DND-41 (cell line): Measurements from ENCODE around the gene TMTC4.
"Not testable (repeated sequence)": the region's sequence is repeated elsewhere in the genome, so short reads cannot be mapped to it uniquely, and the experiment has no call there.

ENCODE experiments used
- ATAC-seq: fragments of 200-7000 bp; cut with Tn5 transposase; 3 replicates; pipeline ENCODE4 v1.9.1; 2021; ENCODE audit warnings: low read depth; ENCODE audit not compliant: insufficient read depth
- DNase-seq: peaks from one replicate; pipeline ENCODE4 v3.0.0-alpha.2; 2020
- H2AFZ ChIP-seq: 2 replicates; pipeline ENCODE4 v1.6.0; 2012; ENCODE audit warnings: low read depth, low read length
- H3K27ac ChIP-seq: 2 replicates; pipeline ENCODE4 v1.5.1; 2012; ENCODE audit warnings: low read length, inconsistent platforms
- H3K27me3 ChIP-seq: fragments of 200-600 bp; sonication (generic); 2 replicates; pipeline ENCODE4 v1.6.0; 2012; ENCODE audit warnings: low read length, mild to moderate bottlenecking, inconsistent platforms; ENCODE audit not compliant: insufficient read depth, poor library complexity
- H3K36me3 ChIP-seq: 2 replicates; pipeline ENCODE4 v1.5.1; 2012; ENCODE audit warnings: low read length, inconsistent platforms; ENCODE audit not compliant: insufficient read depth
- H3K4me1 ChIP-seq: 2 replicates; pipeline ENCODE4 v1.5.1; 2012; ENCODE audit warnings: mild to moderate bottlenecking, low read length; ENCODE audit not compliant: insufficient read depth
- H3K4me2 ChIP-seq: 2 replicates; pipeline ENCODE4 v1.6.0; 2012; ENCODE audit warnings: mild to moderate bottlenecking, moderate library complexity, low read length, inconsistent platforms; ENCODE audit not compliant: insufficient read depth
- H3K4me3 ChIP-seq, 2 experiments: fragments of 200-600 bp in 1 of 2; shearing (Covaris generic) in 1 of 2; 2 replicates each; pipeline ENCODE4 v1.5.1; 2012 to 2016; ENCODE audit warnings: inconsistent platforms in 2 of 2, low read length in 2 of 2, mild to moderate bottlenecking in 2 of 2, low read depth in 1 of 2, moderate library complexity in 1 of 2
- H3K79me2 ChIP-seq: 2 replicates; pipeline ENCODE4 v1.6.0; 2012; ENCODE audit warnings: low read length, inconsistent platforms; ENCODE audit not compliant: insufficient read depth
- H3K9ac ChIP-seq: 2 replicates; pipeline ENCODE4 v1.6.0; 2012; ENCODE audit warnings: low read depth, mild to moderate bottlenecking, inconsistent platforms, low read length, moderate library complexity
- H3K9me3 ChIP-seq: 2 replicates; pipeline ENCODE4 v1.5.1; 2012; ENCODE audit warnings: low read length, moderate library complexity, mild to moderate bottlenecking, inconsistent platforms; ENCODE audit not compliant: insufficient read depth, severe bottlenecking
- H4K20me1 ChIP-seq: 2 replicates; pipeline ENCODE4 v1.6.0; 2012; ENCODE audit warnings: low read length; ENCODE audit not compliant: insufficient read depth
- CTCF ChIP-seq: IDR thresholded peaks from 2 replicates; pipeline ENCODE4 v1.5.1; 2012; ENCODE audit warnings: borderline replicate concordance, low read length, moderate library complexity, mild to moderate bottlenecking; ENCODE audit not compliant: poor library complexity, severe bottlenecking; ENCODE audit errors: extremely low read depth
- EZH2 ChIP-seq: IDR thresholded peaks from 3 replicates; pipeline ENCODE4 v1.6.1; 2012; ENCODE audit warnings: borderline replicate concordance, low read depth, mild to moderate bottlenecking, moderate library complexity, low read length, inconsistent platforms; ENCODE audit not compliant: severe bottlenecking

TMTC4 gene

DNA sequence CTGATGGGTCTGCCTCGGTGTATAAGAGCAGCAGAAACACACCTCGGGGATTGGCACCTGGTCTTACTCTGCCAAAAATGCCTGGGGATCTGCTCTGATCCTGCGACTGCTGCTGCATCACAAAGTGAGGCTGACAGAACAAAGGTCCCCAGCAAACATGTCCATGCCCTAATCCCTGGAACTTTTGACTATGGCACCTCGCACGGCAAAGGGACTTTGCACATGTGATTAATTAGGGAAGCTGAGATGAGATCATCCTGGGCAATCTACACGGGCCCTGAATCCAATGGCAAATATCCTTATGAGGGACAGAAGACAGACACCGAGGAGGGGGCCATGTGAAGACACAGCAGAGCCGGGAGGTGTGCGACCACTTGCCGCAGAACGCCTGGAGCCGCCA, 94.5 kb downstream of the TMTC4 start:
- Histone ChIP-seq H4K20me1 (no peaks in the 10 kb centered on the region), H3K79me2 (no peaks in the 10 kb centered on the region), H3K4me2 (no peak overlapping the region), H3K36me3 (0 out of 2 replicates have a peak, but pooled peaks cover 3% of the 10 kb centered on the region), H3K27ac (no peak overlapping the region), H3K27me3 (no peaks in the 10 kb centered on the region), H2AFZ (no peak overlapping the region), H3K9me3 (no peaks in the 10 kb centered on the region), H3K4me1 (peaks cover 12% of the 10 kb centered on the region), H3K4me3 (no peak overlapping the region), H3K9ac (no peak overlapping the region)
- DNase-seq (no peak), ATAC-seq (no peak)
- no peak for TF ChIP-seq CTCF
- no peak for TF ChIP-seq EZH2

DNA sequence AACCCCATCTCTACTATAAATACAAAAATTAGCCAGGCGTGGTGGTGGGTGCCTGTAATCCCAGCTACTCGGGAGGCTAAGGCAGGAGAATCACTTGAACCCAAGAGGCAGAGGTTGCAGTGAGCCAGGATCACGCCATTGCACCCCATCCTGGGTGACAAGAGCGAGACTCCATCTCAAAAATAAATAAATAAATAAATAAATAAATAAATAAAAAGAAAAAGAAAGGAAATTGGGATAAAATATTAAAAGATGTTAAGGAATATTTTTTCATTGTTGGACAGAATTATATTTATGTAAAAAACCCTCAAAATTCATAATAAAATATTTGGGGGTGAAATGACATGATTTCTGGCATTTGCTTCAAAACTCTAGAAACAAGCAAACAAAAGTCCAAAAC, 97.4 kb downstream of the TMTC4 start:
- H3K9ac ChIP-seq, H4K20me1 ChIP-seq, H2AFZ ChIP-seq, H3K36me3 ChIP-seq, H3K27ac ChIP-seq, H3K4me1 ChIP-seq, DNase-seq, H3K9me3 ChIP-seq, H3K4me2 ChIP-seq, H3K79me2 ChIP-seq, H3K4me3 ChIP-seq, ATAC-seq, H3K27me3 ChIP-seq: not testable (repeated sequence)

GRCh38 chr13:100573121-100573520, 101.5 kb downstream of the TMTC4 start:
- Histone ChIP-seq H3K36me3 (no peaks in the 10 kb centered on the region), H2AFZ (no peak overlapping the region), H3K79me2 (no peaks in the 10 kb centered on the region), H3K27ac (no peak overlapping the region), H3K9ac (no peak overlapping the region), H4K20me1 (no peaks in the 10 kb centered on the region), H3K9me3 (no peaks in the 10 kb centered on the region), H3K4me3 (no peak overlapping the region), H3K27me3 (no peaks in the 10 kb centered on the region), H3K4me1 (peaks cover 7% of the 10 kb centered on the region; the same call in 1 of the 2 replicates), H3K4me2 (no peak overlapping the region)
- TF ChIP-seq CTCF (peak; percentile 90), EZH2 (no peak)
- peak; percentile 68 for DNase-seq
- peak; percentile 96 for ATAC-seq

DNA sequence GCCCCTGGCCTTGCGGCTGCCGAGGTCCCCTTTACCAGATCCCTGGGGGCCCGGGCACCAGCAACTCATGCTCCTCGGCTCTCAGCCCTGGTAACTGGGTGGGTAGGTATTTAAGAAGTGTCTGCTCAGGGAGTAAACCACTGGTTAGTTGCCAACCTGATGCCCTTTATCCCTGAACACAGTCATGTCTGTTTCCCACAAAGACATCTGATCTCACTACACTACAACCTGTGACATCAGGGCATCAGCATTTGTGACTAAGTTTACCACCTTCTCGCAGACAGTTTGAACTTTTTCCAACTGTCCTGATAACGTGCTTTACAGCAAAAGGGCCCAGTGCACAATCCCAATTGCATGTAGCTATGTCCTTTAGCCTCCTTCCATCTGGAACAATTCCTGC, 108.1 kb downstream of the TMTC4 start:
- H3K27me3 ChIP-seq: no peaks in the 10 kb centered on the region
- no peak overlapping the region for H3K4me3 ChIP-seq
- H3K4me2 ChIP-seq: no peak overlapping the region
- H4K20me1 ChIP-seq: no peaks in the 10 kb centered on the region
- no peak for DNase-seq
- H2AFZ ChIP-seq: no peak overlapping the region
- no peak overlapping the region for H3K27ac ChIP-seq
- no peaks in the 10 kb centered on the region for H3K79me2 ChIP-seq
- peaks cover 4% of the 10 kb centered on the region for H3K9me3 ChIP-seq
- no peak for ATAC-seq
- H3K36me3 ChIP-seq: no peaks in the 10 kb centered on the region
- TF ChIP-seq CTCF (no peak), EZH2 (no peak)
- H3K4me1 ChIP-seq: no peaks in the 10 kb centered on the region
- no peak overlapping the region for H3K9ac ChIP-seq
